HepG2 (cell line): Measurements from ENCODE around the gene SLC12A5. TPM values are rescaled to one million over a fixed set of nuclear protein-coding genes. Genes with fewer than 3 reads are reported as not detected.

Source experiments
- ATAC-seq: fragments of 200-7000 bp; cut with Tn5 transposase; 3 replicates; pipeline ENCODE4 v1.9.1; 2020; ENCODE audit warnings: mild to moderate bottlenecking, moderate library complexity
- BruUV-seq: library from RNA; stranded (reverse); fragments of 400-500 nt; replicated peaks from 2 replicates; lab custom pipeline; 2021; lab: Mats Ljungman, UMichigan
- CTCF ChIA-PET: fragments of 300-600 bp; formaldehyde crosslinking; extraction: SDS; loops from one replicate; lab custom pipeline; 2021; ENCODE audit warnings: low total read pairs, inconsistent platforms, low intra/inter-chr PET ratio; lab: Yijun Ruan, JAX
- POLR2A ChIA-PET: fragments of 350-600 bp; sonication (Branson Sonifier 250); formaldehyde crosslinking; loops from one replicate; lab custom pipeline; 2020; ENCODE audit warnings: antibody characterized with exemption, inconsistent platforms; lab: Yijun Ruan, JAX
- DNase-seq: peaks from one replicate; pipeline ENCODE4 v3.0.0-alpha.2; 2015; ENCODE audit warnings: low spot score
- FAIRE-seq: peaks from 3 replicates; lab custom pipeline; 2011; peaks lifted over from hg19 to GRCh38; lab: Jason Lieb, UNC
- H2AFZ ChIP-seq: one replicate; pipeline ENCODE4 v1.6.1; 2011; ENCODE audit warnings: low read length, inconsistent platforms
- H3K27ac ChIP-seq: fragments of 300-600 bp; 3 replicates; pipeline ENCODE4 v1.8.0; 2011; ENCODE audit warnings: mixed run types, mild to moderate bottlenecking, mixed read lengths, low read length, inconsistent platforms; ENCODE audit not compliant: insufficient read depth; ENCODE audit errors: extremely low read length
- H3K27me3 ChIP-seq, 2 experiments: fragments of 200-600 bp in 1 of 2; 2 replicates in 1 of 2; 3 replicates in 1 of 2; pipeline versions ENCODE4 v1.6.0 to v1.8.0; 2011; ENCODE audit warnings: low read length in 2 of 2, mild to moderate bottlenecking in 2 of 2, moderate library complexity in 2 of 2, inconsistent platforms in 1 of 2; ENCODE audit not compliant: insufficient read depth in 2 of 2, control insufficient read depth in 1 of 2
- H3K36me3 ChIP-seq, 2 experiments: fragments of 200-600 bp in 1 of 2; replicated peaks in 1 of 2; 2 replicates in 1 of 2; 3 replicates in 1 of 2; pipeline versions ENCODE4 v1.5.1 to v1.8.0; 2011; ENCODE audit warnings: low read length in 2 of 2, inconsistent platforms in 1 of 2; ENCODE audit not compliant: insufficient read depth in 2 of 2, control insufficient read depth in 1 of 2
- H3K4me1 ChIP-seq: 2 replicates; pipeline ENCODE4 v1.5.1; 2012; ENCODE audit warnings: low read length, inconsistent platforms; ENCODE audit not compliant: insufficient read depth
- H3K4me2 ChIP-seq: 2 replicates; pipeline ENCODE4 v1.6.0; 2011; ENCODE audit warnings: low read depth, low read length, inconsistent platforms
- H3K4me3 ChIP-seq, 3 experiments: fragments of 200-600 bp in 1 of 3; sonication (generic), shearing (Covaris generic) in 1 of 3; replicated peaks in 1 of 3; 2 replicates each; pipeline ENCODE4 v1.5.1; 2011 to 2016; ENCODE audit warnings: low read length in 3 of 3, inconsistent platforms in 2 of 3, low read depth in 2 of 3, mild to moderate bottlenecking in 2 of 3, control low read depth in 1 of 3, mixed read lengths in 1 of 3; ENCODE audit not compliant: insufficient read depth in 1 of 3
- H3K79me2 ChIP-seq: one replicate; pipeline ENCODE4 v1.6.1; 2011; ENCODE audit warnings: low read length, inconsistent platforms; ENCODE audit not compliant: insufficient read depth
- H3K9ac ChIP-seq: 2 replicates; pipeline ENCODE4 v1.6.0; 2011; ENCODE audit warnings: mild to moderate bottlenecking, low read depth, low read length, inconsistent platforms; ENCODE audit not compliant: insufficient read depth
- H3K9me3 ChIP-seq: 2 replicates; pipeline ENCODE4 v1.5.1; 2012; ENCODE audit warnings: mild to moderate bottlenecking, low read length
- H4K20me1 ChIP-seq: 2 replicates; pipeline ENCODE4 v1.6.0; 2011; ENCODE audit warnings: inconsistent platforms, mild to moderate bottlenecking, low read length, moderate library complexity; ENCODE audit not compliant: insufficient read depth
- ATM ChIP-seq: fragments of 450-650 bp; IDR thresholded peaks from 2 replicates; pipeline ENCODE4 v1.7.1; 2017; ENCODE audit warnings: mild to moderate bottlenecking, borderline replicate concordance
- EEA1 ChIP-seq: sonication (generic); formaldehyde crosslinking; IDR thresholded peaks from 2 replicates; pipeline ENCODE4 v1.5.1; 2020; ENCODE audit warnings: mild to moderate bottlenecking, missing genetic modification reagents, borderline replicate concordance
- HCFC1 ChIP-seq: fragments of 150-350 bp; IDR thresholded peaks from 2 replicates; pipeline ENCODE4 v1.6.1; 2014; ENCODE audit warnings: low read depth, low read length
- HMG20B ChIP-seq: conservative IDR thresholded peaks from 2 replicates; pipeline ENCODE4 v1.6.1; 2016; ENCODE audit warnings: missing genetic modification reagents, missing compliant biosample characterization
- HMGA1 ChIP-seq: sonication (generic); formaldehyde crosslinking; conservative IDR thresholded peaks from 2 replicates; pipeline ENCODE4 v1.4.0; 2020; ENCODE audit warnings: missing genetic modification reagents
- KMT2A ChIP-seq: sonication (generic); formaldehyde crosslinking; IDR thresholded peaks from 2 replicates; pipeline ENCODE4 v1.4.0; 2020; ENCODE audit warnings: missing genetic modification reagents
- MAFF ChIP-seq: IDR thresholded peaks from 2 replicates; pipeline ENCODE4 v1.6.1; 2011; ENCODE audit warnings: low read depth, low read length, improper control_type of control experiment
- MAFK ChIP-seq, 2 experiments: IDR thresholded peaks in 1 of 2; conservative IDR thresholded peaks in 1 of 2; 2 replicates each; pipeline ENCODE4 v1.6.1; 2011; ENCODE audit warnings: improper control_type of control experiment in 2 of 2, low read length in 2 of 2
- NCOA2 ChIP-seq: sonication (generic); formaldehyde crosslinking; IDR thresholded peaks from 2 replicates; pipeline ENCODE4 v1.8.0; 2022; ENCODE audit warnings: inconsistent platforms
- TBL1XR1 ChIP-seq: fragments of 150-350 bp; IDR thresholded peaks from 2 replicates; pipeline ENCODE4 v1.6.1; 2014; ENCODE audit warnings: borderline replicate concordance, low read length; ENCODE audit not compliant: partially characterized antibody
- ZNF234 ChIP-seq: sonication (generic); formaldehyde crosslinking; conservative IDR thresholded peaks from 2 replicates; pipeline ENCODE4 v1.5.1; 2020; ENCODE audit warnings: mild to moderate bottlenecking, missing genetic modification reagents
- ZNF343 ChIP-seq: sonication (generic); formaldehyde crosslinking; IDR thresholded peaks from 2 replicates; pipeline ENCODE4 v1.4.0; 2020; ENCODE audit warnings: mild to moderate bottlenecking, missing genetic modification reagents
- ZNF383 ChIP-seq: sonication (generic); formaldehyde crosslinking; IDR thresholded peaks from 2 replicates; pipeline ENCODE4 v1.4.0; 2020; ENCODE audit warnings: missing genetic modification reagents, mild to moderate bottlenecking, borderline replicate concordance
- WGBS: methylation state at CpG from one replicate; pipeline ENCODE4 v1.1.6; 2017; ENCODE audit warnings: low lambda C conversion rate; 5-methylcytosine and 5-hydroxymethylcytosine counted together
- in situ Hi-C: cut with HindIII; loops from 2 replicates; pipeline ENCODE4 v1.10.0; 2017; ENCODE audit warnings: low pct_unique_long_range_greater_than_20kb; ENCODE audit not compliant: extremely low pct_ligation_motif_present
- intact Hi-C: fragments of 100-400 bp; cut with micrococcal nuclease; formaldehyde crosslinking; loops from one replicate; pipeline ENCODE4 v1.10.0; 2022; ENCODE audit not compliant: unreplicated experiment
- polyA plus RNA-seq, 8 experiments: library from polyadenylated mRNA; depleted of rRNA in 3 of 8; stranded (reverse) in 7 of 8; unstranded in 1 of 8; fragments of >200 nt; fragmentation: Illumina TruSeq in 4 of 8; extraction: Trizol in 4 of 8; gene quantifications; 2 replicates each; pipeline versions ENCODE4 v1.2.1 to v1.2.3, GENCODE V29; 2011 to 2016; ENCODE audit warnings: low read depth in 4 of 8, missing spikeins in 1 of 8, mixed read lengths in 1 of 8; ENCODE audit not compliant: insufficient read depth in 1 of 8
- total RNA-seq, 5 experiments: library from RNA; depleted of rRNA; stranded (reverse); fragments of >200 nt; fragmentation: Illumina TruSeq; extraction: Trizol; gene quantifications; 2 replicates each; pipeline ENCODE4 v1.2.3, GENCODE V29; 2016; ENCODE audit warnings: low read depth in 1 of 5
- TF ChIP-seq, protein P1 (sequence below): sonication (generic); formaldehyde crosslinking; IDR thresholded peaks from 2 replicates; pipeline ENCODE4 v1.4.0; 2020; ENCODE audit warnings: mild to moderate bottlenecking, missing genetic modification reagents

The SLC12A5 gene
- total and polyA plus RNA-seq, 2 of the 13 experiments (the other 11 are each of a cell fraction or from before 2014, with no cell fraction given): 4.3 to 5.4 TPM

DNA sequence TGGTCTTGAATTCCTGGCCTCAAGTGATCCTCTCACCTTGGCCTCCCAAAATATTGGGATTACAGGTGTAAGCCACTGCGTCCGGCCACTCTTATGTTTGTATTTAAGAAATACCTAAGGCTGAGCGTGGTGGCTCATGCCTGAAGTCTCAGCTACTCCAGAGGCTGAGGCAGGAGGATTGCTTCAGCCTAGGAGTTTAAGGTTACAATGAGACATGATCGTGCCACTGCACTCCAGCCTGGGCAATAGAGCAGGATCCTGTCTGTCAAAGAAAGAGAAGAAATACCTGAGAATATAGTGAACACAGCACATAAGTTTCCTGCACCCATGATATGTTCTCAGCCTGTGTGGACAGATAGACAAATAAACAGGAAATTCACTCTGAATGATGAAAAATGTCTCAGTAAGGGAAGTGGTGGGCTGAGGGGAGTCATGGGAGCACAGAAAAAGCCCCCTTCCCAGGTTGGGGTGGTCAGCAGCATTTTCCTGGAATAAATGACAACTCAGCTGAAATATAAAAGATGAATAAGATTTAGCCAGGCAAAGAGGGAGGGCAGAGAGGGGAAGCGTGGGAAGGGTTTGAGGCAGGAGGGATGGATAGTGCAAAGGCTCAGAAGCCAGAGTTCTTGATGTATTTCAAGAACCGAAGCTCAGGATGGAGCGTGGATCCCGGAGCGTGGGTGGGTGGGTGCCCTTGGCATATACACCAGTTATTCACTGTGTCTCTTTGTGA lies 34.1 kb upstream of the SLC12A5 start:
- Histone ChIP-seq H3K27me3 (peaks cover 6 to 31% of the 10 kb centered on the region in 2 experiments), H3K9me3 (no peaks in the 10 kb centered on the region), H3K36me3 (no peaks in the 10 kb centered on the region), H3K9ac (no peak overlapping the region), H3K27ac (no peak overlapping the region), H2AFZ (no peak overlapping the region), H4K20me1 (no peaks in the 10 kb centered on the region)
- POLR2A ChIA-PET: no interaction called here
- WGBS: 17% methylated on average over 9 of the region's 9 CpGs
- no TSS peak for BruUV-seq
- no peak for DNase-seq
- FAIRE-seq: no peak
- intact Hi-C loops (no loop called here), in situ Hi-C loops (no loop called here)
- no peak for ATAC-seq
- CTCF ChIA-PET: no interaction called here
- no peak for TF ChIP-seq ZNF343 (CRISPR knock-in tag)
- TF ChIP-seq ZNF234 (CRISPR knock-in tag): no peak
- TF ChIP-seq KMT2A (CRISPR knock-in tag): no peak
- TF ChIP-seq MAFK (conservative IDR thresholded peaks at IDR 0.05 in 1 of 2, IDR thresholded peaks at IDR 0.05 in 1 of 2; ENCODE audit: low read length in 2 of 2): peak in 1 of 2 experiments; percentile 54; a peak in 2 of 4 replicates
- TF ChIP-seq NCOA2 (CRISPR knock-in tag): no peak
- no peak for TF ChIP-seq HCFC1
- TF ChIP-seq, protein P1, sequence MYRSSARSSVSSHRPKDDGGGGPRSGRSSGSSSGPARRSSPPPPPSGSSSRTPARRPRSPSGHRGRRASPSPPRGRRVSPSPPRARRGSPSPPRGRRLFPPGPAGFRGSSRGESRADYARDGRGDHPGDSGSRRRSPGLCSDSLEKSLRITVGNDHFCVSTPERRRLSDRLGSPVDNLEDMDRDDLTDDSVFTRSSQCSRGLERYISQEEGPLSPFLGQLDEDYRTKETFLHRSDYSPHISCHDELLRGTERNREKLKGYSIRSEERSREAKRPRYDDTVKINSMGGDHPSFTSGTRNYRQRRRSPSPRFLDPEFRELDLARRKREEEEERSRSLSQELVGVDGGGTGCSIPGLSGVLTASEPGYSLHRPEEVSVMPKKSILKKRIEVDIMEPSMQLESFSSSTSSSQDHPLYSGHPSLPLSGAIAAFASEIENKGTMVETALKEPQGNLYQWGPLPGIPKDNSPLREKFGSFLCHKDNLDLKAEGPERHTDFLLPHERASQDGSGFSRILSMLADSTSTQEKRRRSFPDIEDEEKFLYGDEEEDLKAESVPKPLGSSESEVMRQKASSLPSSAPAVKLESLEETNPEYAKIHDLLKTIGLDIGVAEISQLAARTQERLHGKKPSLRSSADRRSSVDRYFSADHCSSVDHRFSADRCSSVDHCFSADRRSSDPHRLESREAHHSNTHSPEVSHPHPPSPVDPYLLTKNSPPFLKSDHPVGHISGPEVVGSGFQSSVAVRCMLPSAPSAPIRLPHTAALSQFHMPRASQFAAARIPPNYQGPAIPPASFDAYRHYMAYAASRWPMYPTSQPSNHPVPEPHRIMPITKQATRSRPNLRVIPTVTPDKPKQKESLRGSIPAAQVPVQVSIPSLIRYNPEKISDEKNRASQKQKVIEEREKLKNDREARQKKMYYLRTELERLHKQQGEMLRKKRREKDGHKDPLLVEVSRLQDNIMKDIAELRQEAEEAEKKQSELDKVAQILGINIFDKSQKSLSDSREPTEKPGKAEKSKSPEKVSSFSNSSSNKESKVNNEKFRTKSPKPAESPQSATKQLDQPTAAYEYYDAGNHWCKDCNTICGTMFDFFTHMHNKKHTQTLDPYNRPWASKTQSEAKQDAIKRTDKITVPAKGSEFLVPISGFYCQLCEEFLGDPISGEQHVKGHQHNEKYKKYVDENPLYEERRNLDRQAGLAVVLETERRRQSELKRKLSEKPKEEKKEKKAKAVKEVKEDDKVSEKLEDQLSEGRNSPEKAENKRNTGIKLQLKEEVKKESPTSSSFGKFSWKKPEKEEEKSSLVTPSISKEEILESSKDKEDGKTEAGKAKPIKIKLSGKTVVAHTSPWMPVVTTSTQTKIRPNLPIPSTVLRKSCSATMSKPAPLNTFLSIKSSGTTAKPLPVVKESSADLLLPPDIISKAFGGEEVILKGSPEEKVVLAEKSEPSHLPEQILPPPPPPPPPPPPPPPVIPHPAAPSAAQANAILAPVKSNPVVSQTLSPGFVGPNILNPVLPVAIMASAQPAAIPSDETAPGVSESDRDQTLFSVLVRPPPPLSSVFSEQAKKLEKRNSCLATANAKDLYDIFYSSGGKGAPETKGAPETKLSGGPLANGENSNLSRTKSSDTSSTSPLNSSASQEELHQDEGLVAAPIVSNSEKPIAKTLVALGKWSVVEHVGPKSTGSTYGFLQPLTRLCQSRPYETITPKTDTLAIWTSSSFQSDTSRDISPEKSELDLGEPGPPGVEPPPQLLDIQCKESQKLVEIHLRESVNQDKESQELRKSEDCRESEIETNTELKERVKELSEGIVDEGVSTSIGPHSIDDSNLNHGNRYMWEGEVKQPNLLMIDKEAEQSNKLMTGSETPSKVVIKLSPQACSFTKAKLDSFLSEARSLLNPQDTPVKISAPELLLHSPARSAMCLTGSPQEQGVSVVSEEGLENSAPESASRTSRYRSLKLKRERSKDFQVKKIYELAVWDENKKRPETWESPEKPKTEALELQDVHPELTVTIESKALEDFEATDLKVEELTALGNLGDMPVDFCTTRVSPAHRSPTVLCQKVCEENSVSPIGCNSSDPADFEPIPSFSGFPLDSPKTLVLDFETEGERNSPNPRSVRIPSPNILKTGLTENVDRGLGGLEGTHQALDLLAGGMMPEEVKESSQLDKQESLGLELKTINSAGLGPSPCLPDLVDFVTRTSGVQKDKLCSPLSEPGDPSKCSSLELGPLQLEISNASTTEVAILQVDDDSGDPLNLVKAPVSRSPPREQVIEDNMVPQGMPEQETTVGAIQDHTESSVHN: no peak
- TF ChIP-seq TBL1XR1: no peak
- TF ChIP-seq ATM: no peak
- no peak for TF ChIP-seq HMG20B (CRISPR knock-in tag)
- TF ChIP-seq HMGA1 (CRISPR knock-in tag): no peak
- no peak for TF ChIP-seq EEA1 (CRISPR knock-in tag)
- TF ChIP-seq ZNF383 (CRISPR knock-in tag): no peak
- peak; percentile 30; the same call in 1 of the 2 replicates for TF ChIP-seq MAFF
- TF ChIP-seq, all 625 proteins: peak for 2
- Histone ChIP-seq H3K4me2 (no peak overlapping the region), H3K4me1 (peaks cover 13% of the 10 kb centered on the region), H3K79me2 (no peaks in the 10 kb centered on the region), H3K4me3 (no peak overlapping the region)
